Neural cell (in vitro differentiated cells): Measurements from ENCODE around the gene NLRP12. TPM values are rescaled to one million over a fixed set of nuclear protein-coding genes. Genes with fewer than 3 reads are reported as not detected.
"Not testable (repeated sequence)": the region's sequence is repeated elsewhere in the genome, so short reads cannot be mapped to it uniquely, and the experiment has no call there.

Source experiments
- H2AFZ ChIP-seq: fragments of 200-600, 300-800 bp; sonication (generic), shearing (Covaris generic); 2 replicates; pipeline ENCODE4 v1.6.0; 2014; ENCODE audit warnings: low read depth, mild to moderate bottlenecking, antibody characterized with exemption, low read length, moderate library complexity
- H3F3A ChIP-seq: fragments of 200-600 bp; shearing (Covaris generic); 2 replicates; pipeline ENCODE4 v1.6.1; 2016; ENCODE audit warnings: mild to moderate bottlenecking, moderate library complexity, mixed read lengths, antibody characterized with exemption, low read length; ENCODE audit not compliant: insufficient read depth, poor library complexity, severe bottlenecking
- H3K27ac ChIP-seq: fragments of 200-600, 300-800 bp; sonication (generic), shearing (Covaris generic); 2 replicates; pipeline ENCODE4 v1.5.1; 2014; ENCODE audit warnings: mild to moderate bottlenecking, low read length, moderate library complexity
- H3K27me3 ChIP-seq: fragments of 300-800, 200-600 bp; sonication (generic), shearing (Covaris generic); 2 replicates; pipeline ENCODE4 v1.6.0; 2014; ENCODE audit warnings: mild to moderate bottlenecking, low read depth, low read length, moderate library complexity; ENCODE audit not compliant: insufficient read depth
- H3K36me3 ChIP-seq: fragments of 300-800, 200-600 bp; sonication (generic), shearing (Covaris generic); 2 replicates; pipeline ENCODE4 v1.5.1; 2014; ENCODE audit warnings: mild to moderate bottlenecking, antibody characterized with exemption, low read length, moderate library complexity; ENCODE audit not compliant: insufficient read depth
- H3K4me2 ChIP-seq: fragments of 300-800, 200-600 bp; sonication (generic), shearing (Covaris generic); 2 replicates; pipeline ENCODE4 v1.6.0; 2014; ENCODE audit warnings: mild to moderate bottlenecking, low read length
- H3K4me3 ChIP-seq: fragments of 300-800, 200-600 bp; sonication (generic), shearing (Covaris generic); 2 replicates; pipeline ENCODE4 v1.5.1; 2014; ENCODE audit warnings: mild to moderate bottlenecking, low read length, moderate library complexity
- H3K79me2 ChIP-seq: fragments of 200-600 bp; shearing (Covaris generic); replicated peaks from 2 replicates; pipeline ENCODE4 v1.6.0; 2014; ENCODE audit warnings: mild to moderate bottlenecking, low read length, moderate library complexity; ENCODE audit not compliant: insufficient read depth
- H3K9ac ChIP-seq: fragments of 300-800, 200-600 bp; sonication (generic), shearing (Covaris generic); 2 replicates; pipeline ENCODE4 v1.6.1; 2016; ENCODE audit warnings: mild to moderate bottlenecking, low read length, mixed read lengths
- H3K9me2 ChIP-seq: fragments of 200-600 bp; shearing (Covaris generic); 2 replicates; pipeline ENCODE4 v1.6.1; 2016; ENCODE audit warnings: mild to moderate bottlenecking, low read length, mixed read lengths; ENCODE audit not compliant: insufficient read depth
- H3K9me3 ChIP-seq: fragments of 200-600, 300-800 bp; sonication (generic), shearing (Covaris generic); 2 replicates; pipeline ENCODE4 v1.6.1; 2016; ENCODE audit warnings: mild to moderate bottlenecking, mixed run types, low read length, moderate library complexity, mixed read lengths
- H4K20me1 ChIP-seq: fragments of 200-600 bp; shearing (Covaris generic); 2 replicates; pipeline ENCODE4 v1.6.1; 2016; ENCODE audit warnings: mild to moderate bottlenecking, mixed run types; ENCODE audit not compliant: insufficient read depth
- EP300 ChIP-seq: fragments of 450-650 bp; conservative IDR thresholded peaks from 2 replicates; pipeline ENCODE4 v1.6.1; 2014; ENCODE audit warnings: antibody characterized with exemption, mild to moderate bottlenecking, moderate library complexity; ENCODE audit not compliant: poor library complexity, severe bottlenecking
- EZH2 ChIP-seq: fragments of 200-600, 300-800 bp; shearing (Covaris generic), sonication (generic); IDR thresholded peaks from 2 replicates; pipeline ENCODE4 v1.6.1; 2014; ENCODE audit warnings: antibody characterized with exemption, low read length, borderline replicate concordance, mild to moderate bottlenecking; ENCODE audit not compliant: insufficient read depth, poor library complexity, severe bottlenecking
- MXI1 ChIP-seq: fragments of 450-650 bp; conservative IDR thresholded peaks from 2 replicates; pipeline ENCODE4 v1.6.1; 2014; ENCODE audit warnings: antibody characterized with exemption, mild to moderate bottlenecking; ENCODE audit not compliant: poor library complexity, severe bottlenecking
- RAD21 ChIP-seq: fragments of 450-650 bp; conservative IDR thresholded peaks from 2 replicates; pipeline ENCODE4 v1.6.1; 2014; ENCODE audit warnings: antibody characterized with exemption, mild to moderate bottlenecking, moderate library complexity
- SMC3 ChIP-seq: fragments of 450-650 bp; conservative IDR thresholded peaks from 2 replicates; pipeline ENCODE4 v1.6.1; 2014; ENCODE audit warnings: antibody characterized with exemption, mild to moderate bottlenecking, moderate library complexity; ENCODE audit not compliant: poor library complexity
- TAF1 ChIP-seq: IDR thresholded peaks from 2 replicates; pipeline ENCODE4 v1.6.1; 2012; ENCODE audit warnings: low read depth
- polyA plus RNA-seq: library from polyadenylated mRNA; depleted of rRNA; stranded (reverse); fragments of >200 nt; gene quantifications from 2 replicates; pipeline ENCODE4 v1.2.3, GENCODE V29; 2014
- TF ChIP-seq, protein P1 (sequence below): fragments of 450-650 bp; IDR thresholded peaks from 2 replicates; pipeline ENCODE4 v1.5.1; 2014; ENCODE audit warnings: antibody characterized with exemption, mild to moderate bottlenecking, moderate library complexity; ENCODE audit not compliant: poor library complexity, severe bottlenecking
- TF ChIP-seq, protein P2 (sequence below): IDR thresholded peaks from 2 replicates; pipeline ENCODE4 v1.6.1; 2012; ENCODE audit warnings: borderline replicate concordance

Gene NLRP12
- polyA plus RNA-seq, 1 donor from 2014 or later, result not detected

DNA sequence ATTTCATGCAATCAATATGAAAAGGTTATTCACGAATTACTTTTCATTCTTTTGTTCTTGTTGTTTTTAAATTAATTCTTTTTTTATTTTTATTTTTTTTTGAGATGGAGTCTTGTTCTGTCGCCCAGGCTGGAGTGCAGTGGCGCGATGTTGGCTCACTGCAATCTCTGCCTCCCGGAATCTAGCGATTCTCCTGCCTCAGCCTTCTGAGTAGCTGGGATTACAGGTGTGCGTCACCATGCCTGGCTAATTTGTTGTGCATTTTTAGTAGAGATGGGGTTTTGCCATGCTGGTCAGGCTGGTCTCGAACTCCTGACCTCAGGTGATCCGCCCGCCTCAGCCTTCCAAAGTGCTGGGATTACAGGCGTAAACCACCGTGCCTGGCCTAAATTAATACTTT lies 16.1 kb upstream of the NLRP12 start:
- not testable (repeated sequence) for H3K79me2 ChIP-seq, H3K36me3 ChIP-seq, H3K27ac ChIP-seq, H2AFZ ChIP-seq, H3K9ac ChIP-seq, H3K9me3 ChIP-seq, H3K4me2 ChIP-seq, H3K4me3 ChIP-seq, H3K27me3 ChIP-seq, H3F3A ChIP-seq, H3K9me2 ChIP-seq, H4K20me1 ChIP-seq

DNA sequence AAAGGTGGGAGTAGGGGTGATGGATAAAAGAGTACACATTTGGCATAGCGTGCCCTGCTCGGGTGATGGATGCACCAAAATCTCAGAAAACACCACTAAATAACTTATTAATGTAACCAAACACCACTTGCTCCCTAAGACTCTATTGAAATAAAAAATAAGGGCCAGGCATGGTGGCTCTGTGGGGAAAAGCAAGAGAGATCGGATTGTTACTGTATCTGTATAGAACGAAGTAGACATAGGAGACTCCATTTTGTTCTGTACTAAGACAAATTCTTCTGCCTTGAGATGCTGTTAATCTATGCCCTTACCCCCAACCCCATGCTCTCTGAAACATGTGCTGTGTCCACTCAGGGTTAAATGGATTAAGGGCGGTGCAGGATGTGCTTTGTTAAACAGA lies 14.3 kb upstream of the NLRP12 start:
- not testable (repeated sequence) for H3K27ac ChIP-seq, H2AFZ ChIP-seq

DNA sequence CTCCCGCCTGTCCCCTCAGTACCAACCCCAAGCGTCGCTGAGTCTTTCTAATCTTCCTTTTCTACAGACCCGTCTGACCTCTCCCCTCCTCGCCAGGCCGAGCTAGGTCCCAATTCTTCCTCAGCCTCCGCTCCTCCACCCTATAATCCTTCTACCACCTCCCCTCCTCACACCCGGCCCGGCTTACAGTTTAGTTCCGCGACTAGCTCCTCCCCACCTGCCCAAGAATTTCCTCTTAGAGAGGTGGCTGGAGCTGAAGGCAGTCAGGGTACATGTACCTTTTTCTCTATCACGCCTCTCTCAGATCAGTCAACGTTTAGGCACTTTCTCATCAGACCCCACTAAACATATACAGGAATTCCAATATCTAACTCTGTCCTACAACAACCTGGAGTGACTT lies 8.7 kb upstream of the NLRP12 start:
- not testable (repeated sequence) for H3K27ac ChIP-seq, H3K9me3 ChIP-seq, H2AFZ ChIP-seq, H3K9ac ChIP-seq, H3K36me3 ChIP-seq, H3K9me2 ChIP-seq, H3K27me3 ChIP-seq, H3F3A ChIP-seq, H3K4me2 ChIP-seq, H3K79me2 ChIP-seq, H4K20me1 ChIP-seq, H3K4me3 ChIP-seq

More for the DNA sequence above, 14.3 kb upstream of the NLRP12 start:
- not testable (repeated sequence) for H4K20me1 ChIP-seq, H3K9me2 ChIP-seq, H3K36me3 ChIP-seq, H3K27me3 ChIP-seq, H3K79me2 ChIP-seq, H3K4me2 ChIP-seq, H3K4me3 ChIP-seq, H3K9ac ChIP-seq, H3K9me3 ChIP-seq, H3F3A ChIP-seq

DNA sequence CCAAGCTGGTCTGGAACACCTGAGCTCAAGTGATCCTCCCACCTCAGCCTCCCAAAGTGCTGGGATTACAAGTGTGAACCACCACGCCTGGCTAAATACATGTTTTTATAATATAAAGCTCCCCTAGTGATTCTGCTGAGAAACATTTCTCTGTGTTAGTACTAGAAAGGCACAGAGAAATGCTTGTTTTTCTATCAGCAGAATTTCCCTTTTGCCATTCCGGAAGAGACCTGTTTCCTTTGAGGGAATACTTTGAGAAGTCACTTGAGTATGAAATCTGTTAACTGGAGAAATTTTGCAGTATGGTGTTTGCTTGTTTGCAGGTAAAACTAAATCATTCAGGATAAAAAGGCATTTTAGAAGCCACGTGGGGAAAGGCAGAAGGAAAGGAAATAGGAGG lies 4.4 kb upstream of the NLRP12 start:
- Histone ChIP-seq H3K4me3 (no peak overlapping the region), H3K36me3 (no peaks in the 10 kb centered on the region), H3K79me2 (no peaks in the 10 kb centered on the region), H3K27me3 (no peaks in the 10 kb centered on the region), H3K27ac (no peak overlapping the region), H3K9ac (no peak overlapping the region), H3F3A (no peaks in the 10 kb centered on the region), H3K4me2 (no peak overlapping the region), H3K9me3 (no peaks in the 10 kb centered on the region), H4K20me1 (no peaks in the 10 kb centered on the region), H3K9me2 (no peaks in the 10 kb centered on the region), H2AFZ (no peak overlapping the region)
- TF ChIP-seq, protein P1, sequence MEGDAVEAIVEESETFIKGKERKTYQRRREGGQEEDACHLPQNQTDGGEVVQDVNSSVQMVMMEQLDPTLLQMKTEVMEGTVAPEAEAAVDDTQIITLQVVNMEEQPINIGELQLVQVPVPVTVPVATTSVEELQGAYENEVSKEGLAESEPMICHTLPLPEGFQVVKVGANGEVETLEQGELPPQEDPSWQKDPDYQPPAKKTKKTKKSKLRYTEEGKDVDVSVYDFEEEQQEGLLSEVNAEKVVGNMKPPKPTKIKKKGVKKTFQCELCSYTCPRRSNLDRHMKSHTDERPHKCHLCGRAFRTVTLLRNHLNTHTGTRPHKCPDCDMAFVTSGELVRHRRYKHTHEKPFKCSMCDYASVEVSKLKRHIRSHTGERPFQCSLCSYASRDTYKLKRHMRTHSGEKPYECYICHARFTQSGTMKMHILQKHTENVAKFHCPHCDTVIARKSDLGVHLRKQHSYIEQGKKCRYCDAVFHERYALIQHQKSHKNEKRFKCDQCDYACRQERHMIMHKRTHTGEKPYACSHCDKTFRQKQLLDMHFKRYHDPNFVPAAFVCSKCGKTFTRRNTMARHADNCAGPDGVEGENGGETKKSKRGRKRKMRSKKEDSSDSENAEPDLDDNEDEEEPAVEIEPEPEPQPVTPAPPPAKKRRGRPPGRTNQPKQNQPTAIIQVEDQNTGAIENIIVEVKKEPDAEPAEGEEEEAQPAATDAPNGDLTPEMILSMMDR, result no peak
- TF ChIP-seq EP300, result no peak
- no peak for TF ChIP-seq RAD21
- TF ChIP-seq, protein P2, sequence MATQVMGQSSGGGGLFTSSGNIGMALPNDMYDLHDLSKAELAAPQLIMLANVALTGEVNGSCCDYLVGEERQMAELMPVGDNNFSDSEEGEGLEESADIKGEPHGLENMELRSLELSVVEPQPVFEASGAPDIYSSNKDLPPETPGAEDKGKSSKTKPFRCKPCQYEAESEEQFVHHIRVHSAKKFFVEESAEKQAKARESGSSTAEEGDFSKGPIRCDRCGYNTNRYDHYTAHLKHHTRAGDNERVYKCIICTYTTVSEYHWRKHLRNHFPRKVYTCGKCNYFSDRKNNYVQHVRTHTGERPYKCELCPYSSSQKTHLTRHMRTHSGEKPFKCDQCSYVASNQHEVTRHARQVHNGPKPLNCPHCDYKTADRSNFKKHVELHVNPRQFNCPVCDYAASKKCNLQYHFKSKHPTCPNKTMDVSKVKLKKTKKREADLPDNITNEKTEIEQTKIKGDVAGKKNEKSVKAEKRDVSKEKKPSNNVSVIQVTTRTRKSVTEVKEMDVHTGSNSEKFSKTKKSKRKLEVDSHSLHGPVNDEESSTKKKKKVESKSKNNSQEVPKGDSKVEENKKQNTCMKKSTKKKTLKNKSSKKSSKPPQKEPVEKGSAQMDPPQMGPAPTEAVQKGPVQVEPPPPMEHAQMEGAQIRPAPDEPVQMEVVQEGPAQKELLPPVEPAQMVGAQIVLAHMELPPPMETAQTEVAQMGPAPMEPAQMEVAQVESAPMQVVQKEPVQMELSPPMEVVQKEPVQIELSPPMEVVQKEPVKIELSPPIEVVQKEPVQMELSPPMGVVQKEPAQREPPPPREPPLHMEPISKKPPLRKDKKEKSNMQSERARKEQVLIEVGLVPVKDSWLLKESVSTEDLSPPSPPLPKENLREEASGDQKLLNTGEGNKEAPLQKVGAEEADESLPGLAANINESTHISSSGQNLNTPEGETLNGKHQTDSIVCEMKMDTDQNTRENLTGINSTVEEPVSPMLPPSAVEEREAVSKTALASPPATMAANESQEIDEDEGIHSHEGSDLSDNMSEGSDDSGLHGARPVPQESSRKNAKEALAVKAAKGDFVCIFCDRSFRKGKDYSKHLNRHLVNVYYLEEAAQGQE, result no peak
- no peak for TF ChIP-seq EZH2
- TF ChIP-seq MXI1, result no peak
- no peak for TF ChIP-seq SMC3
- TF ChIP-seq TAF1, result no peak
